Aorta (tissue), 5 donors: ENCODE results near the gene SHC1. TPM values are rescaled to one million over a fixed set of nuclear protein-coding genes. Genes with fewer than 3 reads are reported as not detected.
"Not testable (repeated sequence)": the region's sequence is repeated elsewhere in the genome, so short reads cannot be mapped to it uniquely, and the experiment has no call there.

Experiments used
- ATAC-seq: fragments of 200-7000 bp; cut with Tn5 transposase; one replicate; pipeline ENCODE4 v1.9.1; 2022; ENCODE audit warnings: moderate library complexity; ENCODE audit not compliant: low FRiP score
- DNase-seq, 2 donors: peaks; one replicate each; pipeline ENCODE4 v3.0.0-alpha.2; 2020
- H3K27ac ChIP-seq, 2 donors: one replicate each; pipeline ENCODE4 v1.5.1; 2013; ENCODE audit warnings: low read length in 2 of 2, mild to moderate bottlenecking in 2 of 2, moderate library complexity in 2 of 2, control low read depth in 1 of 2, inconsistent platforms in 1 of 2, low read depth in 1 of 2
- H3K27me3 ChIP-seq, 2 donors: one replicate each; pipeline ENCODE4 v1.6.1; 2013; ENCODE audit warnings: control low read depth in 1 of 2, low read length in 1 of 2, mild to moderate bottlenecking in 1 of 2, moderate library complexity in 1 of 2; ENCODE audit not compliant: insufficient read depth in 2 of 2, control insufficient read depth in 1 of 2
- H3K36me3 ChIP-seq, 2 donors: one replicate each; pipeline ENCODE4 v1.6.1; 2013; ENCODE audit warnings: control low read depth in 1 of 2, low read length in 1 of 2, mild to moderate bottlenecking in 1 of 2; ENCODE audit not compliant: insufficient read depth in 2 of 2, control insufficient read depth in 1 of 2
- H3K4me1 ChIP-seq, 2 donors: one replicate each; pipeline ENCODE4 v1.6.1; 2013; ENCODE audit warnings: low read length in 2 of 2, control low read depth in 1 of 2, mild to moderate bottlenecking in 1 of 2, moderate library complexity in 1 of 2; ENCODE audit not compliant: insufficient read depth in 2 of 2, control insufficient read depth in 1 of 2
- H3K4me3 ChIP-seq, 2 donors: one replicate each; pipeline ENCODE4 v1.5.1; 2013; ENCODE audit warnings: low read length in 2 of 2, control low read depth in 1 of 2, mild to moderate bottlenecking in 1 of 2
- H3K9me3 ChIP-seq: one replicate; pipeline ENCODE4 v1.6.1; 2013; ENCODE audit warnings: mild to moderate bottlenecking, low read length; ENCODE audit not compliant: control insufficient read depth
- WGBS, 2 donors: extraction: QIAGEN DNeasy Blood & Tissue Kit; methylation state at CpG; one replicate each; pipeline ENCODE4 v1.1.7; 2013; 5-methylcytosine and 5-hydroxymethylcytosine counted together
- intact Hi-C, 2 donors: fragments of 100-400 bp; cut with DNase I; formaldehyde crosslinking; loops; one replicate each; pipeline versions ENCODE4 v1.14.2 to v1.15.0; 2022
- polyA plus RNA-seq, 2 donors: library from polyadenylated mRNA; stranded (reverse); fragments of 200-250 nt; gene quantifications; one replicate each; pipeline ENCODE4 v1.2.3, GENCODE V29; 2013
- total RNA-seq, 2 donors: library from RNA; stranded (reverse); fragmentation: NEBNext Ultra II Directional; extraction: Animal tissue kit (Norgen Biotek cat#: 25700); gene quantifications; one replicate each; pipeline ENCODE4 v1.2.1, GENCODE V29; 2021
- donor health status: healthy with polysubstance abuse.
- donor health status: Bipolar disorder and iron deficiency.
- donor health status: DM: no; HTN: no; CAD: no.
- donor health status: DM: no; HTN: no; CAD: no.
- donor health status: DM: yes; HTN: yes; CAD: no.

SHC1 gene
- total and polyA plus RNA-seq, 4 donors: 39.1 to 182 (median 172) TPM

- DNase-seq (peak in 1 of 2 donors; percentile 40), ATAC-seq (no peak)
- WGBS, 2 donors: 70 to 75% methylated on average over 8 of the region's 8 CpGs
- no peaks in the 10 kb centered on the region for H3K4me1 ChIP-seq
- H3K27ac ChIP-seq: no peak within 1 kb of the TSS
- H3K9me3 ChIP-seq: no peaks in the 10 kb centered on the region
- intact Hi-C loops: no loop called here
- no peaks in the 10 kb centered on the region for H3K27me3 ChIP-seq
- H3K4me3 ChIP-seq: no peak within 1 kb of the TSS
- H3K36me3 ChIP-seq: peaks cover 2 to 4% of the 10 kb centered on the region in 2 donors
These were observed 23.2 kb upstream of the SHC1 start, which contains the start of gene LENEP for GRCh38 chr1:154993572-154994268. Gene LENEP, plus strand, starts transcription at chr1:154993586. Its CDS starts 22 bp downstream, at chr1:154993608.

DNA sequence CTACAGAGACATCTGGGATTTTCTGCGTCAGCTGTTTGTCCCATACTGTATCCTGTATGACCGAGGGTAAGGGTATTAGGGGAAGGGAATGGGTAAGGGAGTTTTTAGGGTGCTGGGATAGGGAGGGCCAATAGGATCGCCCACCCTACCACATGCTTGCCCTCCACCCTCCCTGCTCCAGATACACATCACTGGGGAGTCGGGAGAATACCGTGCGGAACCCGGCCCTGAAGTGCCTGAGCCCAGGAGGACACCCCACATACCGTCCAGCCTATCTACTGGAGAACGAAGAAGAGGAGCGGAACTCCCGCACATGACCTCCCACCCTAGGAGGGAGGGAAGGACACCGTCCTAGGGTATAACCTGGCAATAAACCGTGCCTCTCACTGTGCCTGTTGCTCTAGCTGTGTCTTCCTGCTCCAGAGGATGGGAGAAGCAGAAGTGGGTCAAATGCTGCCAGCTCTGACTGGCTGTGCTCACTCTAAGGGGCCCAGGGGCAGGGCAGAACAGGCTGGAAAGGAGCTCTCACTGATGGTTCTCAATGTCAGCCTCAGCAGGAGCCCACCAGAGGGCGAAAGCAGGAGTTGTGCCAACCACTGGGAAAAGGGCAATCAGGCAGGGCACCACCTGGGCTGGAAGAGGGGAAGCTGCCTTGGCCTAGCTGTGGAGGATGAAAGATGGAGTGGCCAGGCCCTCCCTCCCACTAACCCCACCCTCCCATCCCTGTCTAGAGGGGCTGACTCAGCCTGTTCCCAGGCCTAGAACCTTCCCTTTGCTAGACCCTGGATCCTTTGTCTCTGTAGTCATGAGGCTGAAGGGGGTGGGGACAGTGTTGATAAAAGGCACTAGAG is 22.4 kb upstream of the SHC1 start:
- WGBS, 2 donors: 83 to 84% methylated on average over 14 of the region's 14 CpGs
- ATAC-seq (no peak), DNase-seq (peak in 1 of 2 donors; percentile 33)
- peaks cover 2 to 4% of the 10 kb centered on the region in 2 donors for H3K36me3 ChIP-seq
- H3K27ac ChIP-seq: no peak overlapping the region
- H3K4me3 ChIP-seq: no peak overlapping the region
- no peaks in the 10 kb centered on the region for H3K27me3 ChIP-seq
- H3K4me1 ChIP-seq: no peaks in the 10 kb centered on the region
- intact Hi-C loops: no loop called here
- H3K9me3 ChIP-seq: no peaks in the 10 kb centered on the region

DNA sequence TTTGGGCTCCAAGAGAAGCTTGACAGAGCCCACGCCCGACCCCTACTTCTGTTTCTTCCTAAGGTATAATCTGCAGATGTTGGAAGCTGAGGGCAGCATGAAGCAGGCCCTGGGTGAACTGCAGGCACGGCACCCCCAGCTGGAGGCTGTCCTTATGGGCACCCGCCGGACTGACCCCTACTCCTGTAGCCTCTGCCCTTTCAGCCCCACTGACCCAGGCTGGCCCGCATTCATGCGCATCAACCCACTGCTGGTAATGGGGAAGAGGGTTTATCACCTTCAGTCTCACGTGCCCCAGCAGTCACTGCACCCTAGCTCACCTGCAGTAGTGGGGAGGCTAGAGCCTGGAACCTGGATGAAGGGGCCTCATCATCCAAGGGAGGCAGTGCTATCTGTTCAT is 19.7 kb upstream of the SHC1 start:
- intact Hi-C loops: no loop called here
- Histone ChIP-seq H3K4me1 (no peaks in the 10 kb centered on the region), H3K9me3 (no peaks in the 10 kb centered on the region), H3K27me3 (no peaks in the 10 kb centered on the region), H3K36me3 (peaks cover 2 to 4% of the 10 kb centered on the region in 2 donors), H3K27ac (no peak overlapping the region), H3K4me3 (no peak overlapping the region)
- 91 to 92% methylated on average over 8 of the region's 8 CpGs for WGBS, 2 donors
- DNase-seq (no peak), ATAC-seq (no peak)

DNA sequence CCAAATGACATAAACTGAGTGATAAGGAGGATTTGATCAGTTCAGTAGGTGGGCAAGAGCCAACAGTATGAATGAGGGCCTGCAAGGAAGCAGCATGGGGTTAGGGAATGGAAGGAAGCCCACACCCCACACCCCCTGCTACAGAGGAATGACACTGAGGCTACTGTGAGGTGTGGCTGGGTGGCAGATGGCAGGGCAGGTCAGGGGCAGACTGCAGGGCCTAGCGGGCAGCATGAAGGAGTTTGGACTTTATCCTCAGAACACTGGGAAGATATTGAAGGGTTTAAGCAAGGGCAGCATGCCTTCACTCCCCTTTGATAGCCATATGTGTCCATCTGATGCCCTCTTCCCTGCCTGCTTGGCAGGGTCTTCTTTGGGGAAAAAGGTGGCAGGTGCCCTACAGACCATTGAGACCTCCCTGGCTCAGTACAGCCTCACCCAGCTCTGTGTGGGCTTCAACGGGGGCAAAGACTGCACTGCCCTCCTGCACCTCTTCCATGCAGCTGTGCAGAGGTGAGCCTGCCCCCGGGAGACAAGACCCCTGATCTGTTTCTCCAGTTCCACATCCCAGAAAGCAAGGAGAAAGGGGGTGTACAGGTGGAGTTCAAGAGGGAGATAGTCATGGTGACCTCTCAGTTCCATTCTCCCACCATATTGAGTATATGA is 18.8 kb upstream of the SHC1 start:
- ATAC-seq: no peak
- intact Hi-C loops: no loop called here
- H3K9me3 ChIP-seq: no peaks in the 10 kb centered on the region
- no peak overlapping the region for H3K27ac ChIP-seq
- DNase-seq: no peak
- no peaks in the 10 kb centered on the region for H3K4me1 ChIP-seq
- 84 to 85% methylated on average over 3 of the region's 3 CpGs for WGBS, 2 donors
- H3K36me3 ChIP-seq: peaks cover 2 to 4% of the 10 kb centered on the region in 2 donors
- H3K27me3 ChIP-seq: no peaks in the 10 kb centered on the region
- H3K4me3 ChIP-seq: no peak overlapping the region

DNA sequence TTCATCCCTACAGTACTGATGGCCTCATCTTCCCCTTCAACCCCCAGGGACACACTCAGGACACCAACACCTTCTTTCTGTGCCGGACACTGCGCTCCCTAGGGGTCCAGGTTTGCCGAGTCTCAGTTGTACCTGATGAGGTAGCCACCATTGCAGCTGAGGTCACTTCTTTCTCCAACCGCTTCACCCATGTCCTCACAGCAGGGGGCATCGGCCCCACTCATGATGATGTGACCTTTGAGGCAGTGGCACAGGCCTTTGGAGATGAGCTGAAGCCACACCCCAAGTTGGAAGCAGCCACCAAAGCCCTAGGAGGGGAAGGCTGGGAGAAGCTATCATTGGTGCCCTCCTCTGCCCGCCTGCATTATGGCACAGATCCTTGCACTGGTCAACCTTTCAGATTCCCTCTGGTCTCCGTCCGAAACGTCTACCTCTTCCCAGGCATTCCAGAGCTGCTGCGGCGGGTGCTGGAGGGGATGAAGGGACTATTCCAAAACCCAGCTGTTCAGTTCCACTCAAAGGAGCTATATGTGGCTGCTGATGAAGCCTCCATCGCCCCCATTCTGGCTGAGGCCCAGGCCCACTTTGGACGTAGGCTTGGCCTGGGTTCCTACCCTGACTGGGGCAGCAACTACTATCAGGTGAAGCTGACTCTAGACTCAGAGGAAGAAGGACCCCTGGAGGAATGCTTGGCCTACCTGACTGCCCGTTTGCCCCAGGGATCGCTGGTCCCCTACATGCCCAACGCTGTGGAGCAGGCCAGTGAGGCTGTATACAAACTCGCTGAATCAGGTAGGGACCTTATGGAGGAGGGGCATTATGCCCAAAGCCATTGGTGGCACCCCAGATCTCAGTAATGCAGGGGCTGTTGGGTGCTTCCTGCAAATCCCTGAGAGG is 17.8 kb upstream of the SHC1 start:
- Histone ChIP-seq H3K36me3 (peaks cover 2 to 4% of the 10 kb centered on the region in 2 donors), H3K27me3 (no peaks in the 10 kb centered on the region), H3K27ac (no peak overlapping the region), H3K9me3 (no peaks in the 10 kb centered on the region), H3K4me1 (no peaks in the 10 kb centered on the region), H3K4me3 (no peak overlapping the region)
- DNase-seq (peak in 1 of 2 donors; percentile 39), ATAC-seq (no peak)
- intact Hi-C loops: no loop called here
- 82 to 85% methylated on average over 17 of the region's 17 CpGs for WGBS, 2 donors

- intact Hi-C loops: no loop called here
- Histone ChIP-seq H3K27me3 (no peaks in the 10 kb centered on the region), H3K4me3 (no peak overlapping the region), H3K4me1 (peaks cover 0 to 2% of the 10 kb centered on the region in 2 donors), H3K27ac (no peak overlapping the region), H3K36me3 (peaks cover 2 to 4% of the 10 kb centered on the region in 2 donors), H3K9me3 (no peaks in the 10 kb centered on the region)
- DNase-seq (no peak), ATAC-seq (no peak)
- 84 to 86% methylated on average over 6 of the region's 6 CpGs for WGBS, 2 donors
These were observed 16.8 kb upstream of the SHC1 start for GRCh38 chr1:154987326-154987725.

DNA sequence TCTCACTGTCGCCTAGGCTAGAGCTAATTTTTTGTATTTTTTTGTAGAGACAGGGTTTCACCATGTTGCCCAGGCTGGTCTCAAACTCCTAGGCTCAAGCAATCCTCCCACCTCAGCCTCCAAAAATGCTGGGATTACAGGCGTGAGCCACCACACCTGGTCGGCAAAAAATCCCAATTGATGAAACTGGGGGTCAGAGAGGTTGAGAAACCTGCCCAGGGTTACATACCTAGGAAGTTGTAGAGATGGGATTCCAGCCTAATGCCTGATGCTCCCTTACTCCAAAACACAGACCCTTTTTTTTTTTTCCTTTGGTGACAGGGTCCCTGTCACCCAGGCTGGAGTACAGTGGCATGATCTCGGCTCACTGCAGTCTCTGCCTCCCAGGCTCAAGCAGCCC is 16.2 kb upstream of the SHC1 start:
- H3K4me3 ChIP-seq, H3K9me3 ChIP-seq, H3K27ac ChIP-seq, H3K4me1 ChIP-seq, H3K36me3 ChIP-seq, intact Hi-C loops, ATAC-seq, H3K27me3 ChIP-seq, DNase-seq: not testable (repeated sequence)
- WGBS, 2 donors: 89% methylated on average over 4 of the region's 4 CpGs
